GM18907 (cell line): Measurements from ENCODE around the gene ADM2.
"Not testable (repeated sequence)": the region's sequence is repeated elsewhere in the genome, so short reads cannot be mapped to it uniquely, and the experiment has no call there.

Experiments used
- ATAC-seq: cut with Tn5 transposase; IDR thresholded peaks from one replicate; pipeline ENCODE4 v1.9.1; 2021; ENCODE audit warnings: mild to moderate bottlenecking, moderate library complexity; ENCODE audit not compliant: unreplicated experiment

Gene ADM2

GRCh38 chr22:50505276-50505775 is 24.0 kb downstream of the ADM2 start:
- ATAC-seq: no peak

- no peak for ATAC-seq
Observed at GRCh38 chr22:50505776-50506610, 24.6 kb downstream of the ADM2 start.

GRCh38 chr22:50506611-50507420 is 25.5 kb downstream of the ADM2 start:
- peak; percentile 8 for ATAC-seq

GRCh38 chr22:50507421-50507990 is 26.2 kb downstream of the ADM2 start, which contains the start of gene LMF2:
Gene LMF2 (minus strand): TSS chr22:50507702. CDS start chr22:50507675, 27 bp downstream.
- peak; percentile 50 for ATAC-seq

- peak; percentile 76 for ATAC-seq
Observed at GRCh38 chr22:50507991-50508884, 26.9 kb downstream of the ADM2 start, which contains the start of gene NCAPH2. Gene NCAPH2 (plus strand): TSS chr22:50508224. CDS start chr22:50508338, 114 bp downstream.

GRCh38 chr22:50508897-50509296 is 27.6 kb downstream of the ADM2 start:
- ATAC-seq: no peak

- no peak for ATAC-seq
Observed at GRCh38 chr22:50513175-50513574, 31.8 kb downstream of the ADM2 start.

GRCh38 chr22:50516068-50516467 is 34.7 kb downstream of the ADM2 start:
- no peak for ATAC-seq

- ATAC-seq: no peak
Observed at GRCh38 chr22:50516891-50517290, 35.5 kb downstream of the ADM2 start.

- ATAC-seq: no peak
Observed at GRCh38 chr22:50517495-50518260, 36.3 kb downstream of the ADM2 start.

GRCh38 chr22:50518606-50519005 is 37.3 kb downstream of the ADM2 start:
- no peak for ATAC-seq

GRCh38 chr22:50519151-50519550 is 37.8 kb downstream of the ADM2 start:
- ATAC-seq: no peak

GRCh38 chr22:50520184-50520583 is 38.8 kb downstream of the ADM2 start:
- not testable (repeated sequence) for ATAC-seq

- ATAC-seq: no peak
Observed at GRCh38 chr22:50520826-50521453, 39.6 kb downstream of the ADM2 start.

GRCh38 chr22:50521710-50522109 is 40.4 kb downstream of the ADM2 start:
- ATAC-seq: no peak

- ATAC-seq: no peak
Observed at GRCh38 chr22:50522208-50522805, 41.0 kb downstream of the ADM2 start.

GRCh38 chr22:50522806-50523438 is 41.6 kb downstream of the ADM2 start:
- no peak for ATAC-seq

GRCh38 chr22:50523458-50523805 is 42.1 kb downstream of the ADM2 start:
- ATAC-seq: no peak
